GM21515 (cell line): ENCODE data around the gene COL19A1.
"Not testable (repeated sequence)": the region's sequence is repeated elsewhere in the genome, so short reads cannot be mapped to it uniquely, and the experiment has no call there.

Experiments
- ATAC-seq: cut with Tn5 transposase; IDR thresholded peaks from one replicate; pipeline ENCODE4 v1.9.1; 2021; ENCODE audit not compliant: unreplicated experiment

COL19A1 gene

GRCh38 chr6:69957985-69958559 lies 91.7 kb downstream of the COL19A1 start:
- no peak for ATAC-seq

DNA sequence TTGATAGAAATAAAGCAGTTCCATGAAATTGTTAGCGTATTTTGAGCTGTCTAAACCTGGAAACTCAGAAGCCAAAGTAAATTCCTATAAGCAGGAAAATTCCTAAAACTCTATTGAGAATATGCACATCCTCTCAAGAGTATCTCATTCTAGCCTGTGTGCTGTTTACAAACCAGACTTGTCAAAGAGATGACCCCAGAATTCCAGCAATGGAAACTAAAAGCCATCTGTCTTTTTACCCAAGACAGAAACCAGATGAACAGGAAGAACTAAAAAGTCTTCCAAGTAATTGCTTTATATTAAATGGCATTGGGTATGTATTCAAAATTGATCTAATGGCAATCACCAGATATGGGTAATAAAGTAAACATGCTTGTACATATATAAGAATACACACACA lies 92.6 kb downstream of the COL19A1 start:
- ATAC-seq = no peak

DNA sequence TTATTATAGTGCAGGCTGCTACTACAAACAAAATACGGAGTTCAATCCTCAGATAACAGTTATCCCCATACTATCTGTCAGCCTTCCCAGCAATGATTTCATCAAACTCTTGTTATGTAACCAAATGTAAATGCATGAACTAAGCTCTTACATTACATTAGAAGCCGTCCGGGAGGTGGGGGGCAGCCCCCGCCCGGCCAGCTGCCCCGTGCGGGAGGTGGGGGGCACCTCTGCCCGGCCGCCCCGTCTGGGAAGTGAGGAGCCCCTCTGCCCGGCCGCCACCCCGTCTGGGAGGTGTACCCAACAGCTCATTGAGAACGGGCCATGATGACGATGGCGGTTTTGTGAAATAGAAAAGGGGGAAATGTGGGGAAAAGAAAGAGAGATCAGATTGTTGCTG lies 99.6 kb downstream of the COL19A1 start:
- not testable (repeated sequence) for ATAC-seq

DNA sequence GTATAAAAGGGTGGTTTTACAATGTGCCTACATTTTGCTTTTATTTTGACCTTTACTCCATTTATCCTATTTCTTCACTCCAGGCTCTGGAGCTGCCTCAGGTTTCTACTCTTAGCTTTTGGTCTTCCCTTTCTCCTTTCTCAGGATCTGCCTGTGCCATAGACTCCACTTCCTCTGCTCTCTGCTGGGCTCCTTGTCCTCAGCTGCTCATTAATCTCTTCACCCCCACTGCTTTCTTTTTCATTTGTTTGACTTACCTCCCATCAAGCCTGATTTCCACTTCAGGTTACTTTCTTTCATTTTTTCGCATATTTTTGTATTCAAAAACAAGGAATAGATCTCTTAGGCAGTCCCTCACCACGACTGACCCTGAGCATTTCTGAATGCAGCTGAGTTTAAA lies 106.8 kb downstream of the COL19A1 start:
- ATAC-seq = no peak

- no peak for ATAC-seq
These were observed 107.4 kb downstream of the COL19A1 start for GRCh38 chr6:69973763-69974162.

DNA sequence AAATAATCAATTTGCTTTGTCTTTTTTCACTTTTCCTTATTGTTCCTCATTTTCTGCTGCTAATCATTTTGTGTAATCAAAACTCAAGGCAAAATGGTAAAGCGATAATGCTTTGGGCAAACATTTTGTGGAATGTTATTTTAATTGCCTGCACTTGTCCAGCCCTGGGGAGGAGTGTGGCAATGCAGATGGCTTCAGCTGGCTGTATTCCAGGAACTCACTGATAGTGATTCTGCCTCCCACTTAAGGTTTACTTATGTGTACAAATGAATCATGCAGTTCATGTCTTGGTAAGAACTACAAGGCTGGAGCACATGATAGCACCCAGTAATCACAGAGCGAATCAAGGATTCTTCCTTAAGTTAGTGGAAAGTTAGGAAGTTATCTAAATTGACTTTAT lies 107.8 kb downstream of the COL19A1 start:
- no peak for ATAC-seq

DNA sequence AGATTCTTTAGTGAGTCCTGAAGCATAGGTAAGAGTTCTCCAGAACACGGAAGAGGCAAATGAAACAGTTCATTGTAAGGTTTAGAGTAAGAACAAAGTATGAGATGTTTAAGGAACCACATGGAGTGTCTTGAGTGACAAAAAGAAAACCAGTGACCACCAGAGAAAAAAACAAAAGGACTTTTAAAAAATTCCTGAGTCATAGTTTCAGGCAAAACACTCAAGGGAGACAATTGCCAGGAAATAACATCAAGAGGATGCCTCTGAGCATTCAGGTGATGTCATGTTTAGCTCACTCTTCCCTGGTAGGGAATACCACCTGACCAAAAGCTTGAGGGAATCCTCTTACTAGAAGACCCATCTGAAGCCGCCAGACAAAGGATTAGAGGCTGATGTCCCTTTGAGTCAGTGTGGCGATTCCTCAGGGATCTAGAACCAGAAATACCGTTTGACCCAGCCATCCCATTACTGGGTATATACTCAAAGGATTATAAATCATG lies 110.3 kb downstream of the COL19A1 start:
- no peak for ATAC-seq

DNA sequence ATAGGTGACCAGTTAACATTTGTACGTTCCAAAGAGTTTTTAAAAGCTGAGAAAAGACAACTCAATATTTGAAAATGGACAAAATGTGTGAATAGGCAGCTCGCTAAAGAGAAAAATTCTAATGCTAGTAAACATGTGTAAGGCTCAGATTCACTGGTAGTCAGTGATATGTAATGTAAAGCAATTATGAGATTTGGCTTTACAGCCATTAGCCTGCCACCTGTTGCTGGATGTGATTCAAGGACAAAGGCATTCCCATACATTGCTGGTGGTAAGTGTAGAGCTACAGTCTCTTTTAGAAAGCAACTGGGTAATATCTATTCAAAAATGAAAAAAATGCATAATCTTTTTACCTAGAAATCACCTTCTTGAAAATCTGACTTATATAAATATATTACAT lies 114.3 kb downstream of the COL19A1 start:
- no peak for ATAC-seq

DNA sequence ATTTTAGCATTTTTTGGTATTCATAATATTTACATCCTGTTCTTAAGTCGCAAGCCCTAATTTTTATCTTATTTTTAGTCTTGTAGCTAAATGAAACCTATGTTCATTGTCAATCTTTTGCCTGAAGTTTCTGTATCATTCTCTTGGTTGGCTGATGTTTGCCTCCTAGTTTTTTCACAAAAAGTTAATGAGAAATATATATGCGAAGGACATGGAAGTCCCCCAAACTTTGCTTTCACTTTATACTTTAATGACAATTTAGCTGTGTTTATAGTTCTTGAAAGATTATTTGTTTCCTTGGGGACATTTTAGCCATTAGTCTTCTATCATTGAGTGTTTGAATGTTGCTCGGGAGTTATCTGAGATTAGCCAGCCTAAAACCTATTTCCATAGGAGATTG lies 118.2 kb downstream of the COL19A1 start:
- ATAC-seq = no peak

GRCh38 chr6:69985180-69985579 lies 118.8 kb downstream of the COL19A1 start:
- no peak for ATAC-seq

GRCh38 chr6:69987550-69987949 lies 121.2 kb downstream of the COL19A1 start:
- ATAC-seq = no peak

DNA sequence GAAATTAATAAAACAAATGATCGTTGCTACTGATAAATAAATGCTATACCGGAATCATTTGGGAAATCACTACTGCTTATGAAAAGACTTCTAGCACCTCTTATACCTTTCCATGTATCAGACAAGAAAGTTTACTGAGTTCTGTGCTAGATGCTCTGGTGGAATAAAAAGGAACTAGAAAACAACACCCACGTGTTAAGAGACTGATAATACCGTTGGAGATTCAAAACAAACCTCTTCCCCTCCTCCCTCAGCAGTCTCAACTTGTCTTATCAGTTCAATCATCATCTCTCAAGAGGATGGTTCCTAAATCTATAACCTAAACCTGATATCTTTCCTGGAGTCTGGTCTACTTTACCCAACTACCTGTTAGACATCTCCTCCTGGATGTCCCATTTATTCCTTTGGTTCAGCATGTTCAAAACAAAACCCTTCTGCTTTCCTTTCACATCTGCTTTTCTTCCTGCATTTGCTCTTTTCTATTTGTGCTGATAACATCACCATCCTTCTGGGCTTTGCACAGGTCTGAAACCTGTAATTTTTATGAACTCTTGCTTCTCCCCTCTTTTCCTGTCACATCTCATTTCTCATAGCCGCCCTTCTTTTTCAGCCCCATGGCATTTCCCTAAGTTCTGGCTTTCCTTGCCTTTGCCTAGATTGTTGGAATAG lies 122.2 kb downstream of the COL19A1 start:
- ATAC-seq = no peak

DNA sequence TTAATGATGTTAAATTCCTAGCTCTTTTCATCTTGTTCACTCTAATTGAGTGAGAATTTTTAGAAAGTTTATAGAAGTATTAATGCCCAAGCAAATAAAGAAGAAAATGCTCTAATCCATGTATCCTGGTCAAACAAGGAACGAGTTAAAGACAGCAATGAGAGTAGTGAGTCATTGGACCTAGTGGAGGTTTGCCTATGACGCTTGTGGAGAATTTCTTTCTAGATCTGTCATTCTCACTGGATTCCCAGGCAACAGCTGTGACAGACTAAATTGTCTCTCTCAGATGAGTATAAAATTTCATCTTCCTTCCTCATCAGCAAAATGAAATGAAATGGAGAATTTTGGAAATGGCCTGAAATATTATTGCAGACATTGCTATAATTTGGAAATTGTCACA lies 127.9 kb downstream of the COL19A1 start:
- ATAC-seq = no peak

GRCh38 chr6:70008189-70008588 lies 141.8 kb downstream of the COL19A1 start:
- no peak for ATAC-seq

- not testable (repeated sequence) for ATAC-seq
These were observed 144.0 kb downstream of the COL19A1 start for GRCh38 chr6:70010339-70010738.

- not testable (repeated sequence) for ATAC-seq
These were observed 156.8 kb downstream of the COL19A1 start for GRCh38 chr6:70023201-70023600.

GRCh38 chr6:70028246-70028645 lies 161.9 kb downstream of the COL19A1 start:
- ATAC-seq = no peak

- no peak for ATAC-seq
These were observed 162.6 kb downstream of the COL19A1 start for GRCh38 chr6:70028926-70029325.

GRCh38 chr6:70033781-70034180 lies 167.4 kb downstream of the COL19A1 start:
- no peak for ATAC-seq

DNA sequence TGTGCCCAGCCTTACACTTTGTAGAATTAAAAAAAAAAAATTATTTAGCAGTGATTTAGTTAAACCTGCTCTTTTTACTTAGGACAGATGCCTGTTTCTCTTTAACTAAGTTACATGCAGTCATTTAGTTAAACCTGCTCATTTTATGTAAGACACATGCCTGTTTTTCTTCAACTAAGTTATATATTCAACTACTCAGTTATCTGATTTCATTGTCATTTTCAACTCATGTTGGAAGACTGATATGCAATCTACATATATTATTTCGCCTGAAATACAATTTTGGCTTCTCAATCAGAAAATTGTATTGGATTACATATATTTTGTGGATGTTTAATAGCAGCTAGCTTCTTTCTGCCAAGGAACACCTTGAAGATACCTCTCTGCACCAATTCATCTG lies 171.1 kb downstream of the COL19A1 start:
- no peak for ATAC-seq

DNA sequence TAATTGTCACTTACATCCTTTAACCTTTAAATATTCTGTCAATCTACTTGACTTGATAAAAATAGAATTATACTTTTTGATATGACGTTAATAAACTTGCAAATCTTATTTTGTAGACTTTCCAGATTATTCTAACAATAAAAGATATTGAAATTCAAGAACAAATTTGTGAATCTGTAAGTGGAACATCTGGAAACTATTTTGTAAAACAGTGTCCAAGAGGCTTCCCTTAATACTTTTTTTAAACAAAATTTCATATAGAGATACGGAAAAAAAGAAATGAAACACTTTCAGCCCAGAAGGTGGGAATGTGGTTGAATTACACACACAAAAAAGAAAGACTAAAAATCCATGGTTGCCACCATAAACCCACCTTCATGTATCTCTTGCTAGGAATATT lies 174.4 kb downstream of the COL19A1 start:
- ATAC-seq = no peak

DNA sequence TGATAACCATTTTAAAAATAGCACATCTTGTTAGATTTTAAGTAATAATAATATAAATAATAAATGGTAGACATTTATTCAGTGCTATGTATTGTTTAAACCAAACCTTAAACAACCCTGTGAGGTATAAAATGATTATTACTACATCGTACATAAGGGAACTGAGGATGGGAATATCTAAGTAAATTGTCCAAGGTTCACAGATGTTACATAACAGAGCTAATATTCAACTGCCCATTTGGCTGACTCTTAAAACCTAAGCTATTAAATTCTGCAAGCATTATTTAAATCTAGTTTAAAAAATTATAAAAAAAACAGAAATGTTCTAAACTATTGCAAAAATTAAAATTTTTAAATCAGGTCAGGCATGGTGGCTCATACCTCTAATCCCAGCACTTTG lies 175.1 kb downstream of the COL19A1 start:
- no peak for ATAC-seq

DNA sequence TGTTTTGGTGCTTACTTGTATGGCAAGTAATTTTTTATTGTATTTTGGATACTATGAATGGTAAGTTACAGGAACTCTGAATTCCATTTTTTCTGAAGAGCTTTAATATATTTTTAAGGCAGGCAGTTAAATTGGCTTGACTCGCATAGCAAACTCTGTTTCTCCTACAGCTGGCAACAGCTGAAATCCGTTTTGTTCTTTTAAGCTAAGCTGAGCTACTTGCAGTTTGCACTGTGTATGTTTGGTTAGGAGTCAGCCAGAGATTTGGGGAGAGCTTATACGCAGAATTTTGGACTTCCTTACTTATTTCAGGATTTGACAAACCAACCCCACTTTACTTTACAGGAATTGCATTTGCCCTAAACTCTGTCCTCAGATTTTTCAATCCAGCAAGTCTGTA lies 179.1 kb downstream of the COL19A1 start:
- no peak for ATAC-seq
